Endothelial cell (in vitro differentiated cells): ENCODE measurements around the gene SEC31A. TPM values are rescaled to one million over a fixed set of nuclear protein-coding genes. Genes with fewer than 3 reads are reported as not detected.

Experiments used
- DNase-seq: peaks from one replicate; pipeline ENCODE4 v3.0.0; 2021; ENCODE audit warnings: low spot score
- H3K27ac Mint-ChIP-seq: one replicate; pipeline ENCODE4 v1.8.0; 2021; ENCODE audit warnings: mixed read lengths, inconsistent platforms; ENCODE audit not compliant: unreplicated experiment
- H3K27me3 Mint-ChIP-seq: one replicate; pipeline ENCODE4 v1.8.0; 2021; ENCODE audit warnings: mild to moderate bottlenecking, moderate library complexity, mixed read lengths, inconsistent platforms; ENCODE audit not compliant: unreplicated experiment
- H3K36me3 Mint-ChIP-seq: one replicate; pipeline ENCODE4 v1.8.0; 2021; ENCODE audit warnings: mild to moderate bottlenecking, low read depth, mixed read lengths, inconsistent platforms; ENCODE audit not compliant: unreplicated experiment
- H3K4me1 Mint-ChIP-seq: one replicate; pipeline ENCODE4 v1.8.0; 2021; ENCODE audit warnings: mild to moderate bottlenecking, mixed read lengths, inconsistent platforms; ENCODE audit not compliant: unreplicated experiment
- H3K4me3 Mint-ChIP-seq: one replicate; pipeline ENCODE4 v1.8.0; 2021; ENCODE audit warnings: mild to moderate bottlenecking, mixed read lengths, inconsistent platforms; ENCODE audit not compliant: unreplicated experiment
- H3K9me3 Mint-ChIP-seq: one replicate; pipeline ENCODE4 v1.8.0; 2021; ENCODE audit warnings: mixed read lengths, inconsistent platforms; ENCODE audit not compliant: unreplicated experiment
- CTCF ChIP-seq: fragments of 200-600 bp; sonication (generic); IDR thresholded peaks from one replicate; pipeline ENCODE4 v1.5.0; 2021; ENCODE audit warnings: antibody characterized with exemption; ENCODE audit not compliant: unreplicated experiment
- total RNA-seq: library from RNA; stranded (reverse); fragmentation: NEBNext Ultra II Directional; extraction: Animal tissue kit (Norgen Biotek cat#: 25700); gene quantifications from one replicate; pipeline ENCODE4 v1.2.1, GENCODE V29; 2021; ENCODE audit not compliant: unreplicated experiment

The SEC31A gene
- total RNA-seq, 1 donor from 2014 or later: 172 TPM

- Mint-ChIP-seq H3K4me1 (peaks cover 8% of the 10 kb centered on the region), H3K27ac (no peak overlapping the region), H3K27me3 (peaks cover 25% of the 10 kb centered on the region), H3K4me3 (no peak overlapping the region), H3K36me3 (no peaks in the 10 kb centered on the region), H3K9me3 (no peaks in the 10 kb centered on the region)
- TF ChIP-seq CTCF: no peak
- DNase-seq: no peak
Observed at GRCh38 chr4:82792912-82793649, 97.9 kb downstream of the SEC31A start.

- Mint-ChIP-seq H3K4me3 (no peak overlapping the region), H3K36me3 (no peaks in the 10 kb centered on the region), H3K9me3 (no peaks in the 10 kb centered on the region), H3K27ac (no peak overlapping the region), H3K27me3 (peaks cover 19% of the 10 kb centered on the region), H3K4me1 (peaks cover 3% of the 10 kb centered on the region)
- TF ChIP-seq CTCF: no peak
- no peak for DNase-seq
Observed at GRCh38 chr4:82791179-82791578, 99.8 kb downstream of the SEC31A start.

- Mint-ChIP-seq H3K9me3 (no peaks in the 10 kb centered on the region), H3K27ac (no peak overlapping the region), H3K4me3 (no peak overlapping the region), H3K36me3 (no peaks in the 10 kb centered on the region), H3K4me1 (peaks cover 13% of the 10 kb centered on the region), H3K27me3 (peaks cover 14% of the 10 kb centered on the region)
- no peak for DNase-seq
- TF ChIP-seq CTCF: no peak
Observed at GRCh38 chr4:82790060-82790660, 100.8 kb downstream of the SEC31A start.

- Mint-ChIP-seq H3K27me3 (peaks cover 14% of the 10 kb centered on the region), H3K4me1 (peaks cover 21% of the 10 kb centered on the region), H3K27ac (no peak overlapping the region), H3K4me3 (no peak overlapping the region), H3K36me3 (no peaks in the 10 kb centered on the region), H3K9me3 (no peaks in the 10 kb centered on the region)
- TF ChIP-seq CTCF: no peak
- no peak for DNase-seq
Observed at GRCh38 chr4:82789025-82789776, 101.8 kb downstream of the SEC31A start.
